GM18519 (cell line): Measurements from ENCODE around the gene AEBP2.
"Not testable (repeated sequence)": the region's sequence is repeated elsewhere in the genome, so short reads cannot be mapped to it uniquely, and the experiment has no call there.

Source experiments
- ATAC-seq: cut with Tn5 transposase; IDR thresholded peaks from one replicate; pipeline ENCODE4 v1.9.1; 2021; ENCODE audit warnings: mild to moderate bottlenecking, moderate library complexity; ENCODE audit not compliant: unreplicated experiment, low FRiP score

Gene AEBP2

GRCh38 chr12:19439059-19440018 is at the start of gene AEBP2:
Gene AEBP2 (plus strand): TSS chr12:19439492. CDS start chr12:19439700, 208 bp downstream.
- peak; percentile 78 for ATAC-seq

- ATAC-seq, result no peak
These were observed 49.2 kb upstream of the AEBP2 start for GRCh38 chr12:19390051-19390598.

- ATAC-seq, result not testable (repeated sequence)
These were observed 46.6 kb upstream of the AEBP2 start for GRCh38 chr12:19392644-19393043.

GRCh38 chr12:19394385-19394784 is 44.9 kb upstream of the AEBP2 start:
- ATAC-seq, result no peak

- no peak for ATAC-seq
These were observed 41.8 kb upstream of the AEBP2 start for GRCh38 chr12:19397534-19397933.

- no peak for ATAC-seq
These were observed 40.6 kb upstream of the AEBP2 start for GRCh38 chr12:19398376-19399363.

- not testable (repeated sequence) for ATAC-seq
These were observed 38.5 kb upstream of the AEBP2 start for GRCh38 chr12:19400649-19401285.

- ATAC-seq, result no peak
These were observed 37.1 kb upstream of the AEBP2 start for GRCh38 chr12:19402211-19402610.

GRCh38 chr12:19402743-19403431 is 36.4 kb upstream of the AEBP2 start:
- no peak for ATAC-seq

- ATAC-seq, result no peak
These were observed 34.9 kb upstream of the AEBP2 start for GRCh38 chr12:19404242-19404880.

- ATAC-seq, result no peak
These were observed 29.9 kb upstream of the AEBP2 start for GRCh38 chr12:19409376-19409775.

- ATAC-seq, result no peak
These were observed 29.1 kb upstream of the AEBP2 start for GRCh38 chr12:19410211-19410610.

- ATAC-seq, result no peak
These were observed 28.6 kb upstream of the AEBP2 start for GRCh38 chr12:19410629-19411185.

GRCh38 chr12:19411234-19412204 is 27.8 kb upstream of the AEBP2 start:
- ATAC-seq, result no peak

- no peak for ATAC-seq
These were observed 26.4 kb upstream of the AEBP2 start for GRCh38 chr12:19412844-19413243.

- ATAC-seq, result not testable (repeated sequence)
These were observed 25.7 kb upstream of the AEBP2 start for GRCh38 chr12:19413582-19413981.

GRCh38 chr12:19415563-19415962 is 23.7 kb upstream of the AEBP2 start:
- ATAC-seq, result no peak

GRCh38 chr12:19419086-19419485 is 20.2 kb upstream of the AEBP2 start:
- no peak for ATAC-seq
